ENCODE measurements around the gene GPR157. TPM values are rescaled to one million over a fixed set of nuclear protein-coding genes. Genes with fewer than 3 reads are reported as not detected.
"Not testable (repeated sequence)": the region's sequence is repeated elsewhere in the genome, so short reads cannot be mapped to it uniquely, and the experiment has no call there.

The GPR157 gene
- total and polyA plus RNA-seq, 4 donors: 3.7 to 29.3 (median 7.3) TPM

DNA sequence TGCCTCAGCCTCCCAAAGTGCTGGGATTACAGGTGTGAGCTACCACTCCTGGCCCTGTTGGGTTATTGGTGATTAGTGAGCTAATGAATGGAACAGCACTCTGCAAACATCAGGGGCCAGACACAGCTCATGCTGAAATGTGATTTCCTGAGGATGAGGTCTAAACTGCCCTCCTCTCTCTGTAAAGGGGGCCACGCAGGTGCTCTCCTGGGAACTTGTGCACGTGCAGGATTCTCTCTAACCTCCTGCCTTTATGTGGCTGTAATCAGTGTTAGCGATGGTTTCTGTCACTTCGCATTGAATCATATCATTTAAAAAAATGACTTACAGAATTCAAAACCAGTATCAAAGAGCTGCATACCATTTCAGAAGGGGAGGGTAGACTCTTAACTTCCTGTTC is 3.6 kb downstream of the GPR157 start:
- no peak for DNase-seq
- TF ChIP-seq, protein P1, sequence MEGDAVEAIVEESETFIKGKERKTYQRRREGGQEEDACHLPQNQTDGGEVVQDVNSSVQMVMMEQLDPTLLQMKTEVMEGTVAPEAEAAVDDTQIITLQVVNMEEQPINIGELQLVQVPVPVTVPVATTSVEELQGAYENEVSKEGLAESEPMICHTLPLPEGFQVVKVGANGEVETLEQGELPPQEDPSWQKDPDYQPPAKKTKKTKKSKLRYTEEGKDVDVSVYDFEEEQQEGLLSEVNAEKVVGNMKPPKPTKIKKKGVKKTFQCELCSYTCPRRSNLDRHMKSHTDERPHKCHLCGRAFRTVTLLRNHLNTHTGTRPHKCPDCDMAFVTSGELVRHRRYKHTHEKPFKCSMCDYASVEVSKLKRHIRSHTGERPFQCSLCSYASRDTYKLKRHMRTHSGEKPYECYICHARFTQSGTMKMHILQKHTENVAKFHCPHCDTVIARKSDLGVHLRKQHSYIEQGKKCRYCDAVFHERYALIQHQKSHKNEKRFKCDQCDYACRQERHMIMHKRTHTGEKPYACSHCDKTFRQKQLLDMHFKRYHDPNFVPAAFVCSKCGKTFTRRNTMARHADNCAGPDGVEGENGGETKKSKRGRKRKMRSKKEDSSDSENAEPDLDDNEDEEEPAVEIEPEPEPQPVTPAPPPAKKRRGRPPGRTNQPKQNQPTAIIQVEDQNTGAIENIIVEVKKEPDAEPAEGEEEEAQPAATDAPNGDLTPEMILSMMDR (IDR thresholded peaks at IDR 0.05; ENCODE audit: control extremely low read depth, extremely low read depth): no peak
- no peak for ATAC-seq (ENCODE audit: insufficient read depth, low FRiP score)

DNA sequence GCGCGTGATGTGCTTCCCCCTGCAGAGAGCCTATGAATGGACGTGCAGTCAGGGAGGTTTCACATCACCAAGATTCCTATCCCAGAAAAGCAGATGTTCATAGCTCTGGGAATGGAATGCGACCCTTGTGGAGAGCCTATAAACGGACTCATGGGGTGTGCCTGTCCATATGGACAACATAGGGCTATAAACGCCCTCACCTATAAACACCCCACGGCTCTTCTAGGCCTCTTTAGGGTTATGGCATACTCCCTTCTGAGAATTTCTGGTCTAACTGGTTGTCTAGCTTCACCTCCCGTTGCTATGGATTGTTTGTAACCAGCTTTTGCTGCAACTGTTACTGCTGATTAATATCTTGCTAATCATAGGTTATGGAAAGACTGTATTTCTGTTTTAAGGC is 4.5 kb downstream of the GPR157 start:
- not testable (repeated sequence) for H3K9ac ChIP-seq (ENCODE audit: insufficient read depth in 1 of 2, low read length in 2 of 2); H3K9me3 ChIP-seq (ENCODE audit: control insufficient read depth in 4 of 4, insufficient read depth in 3 of 4, low read length in 3 of 4); ATAC-seq (ENCODE audit: insufficient read depth, low FRiP score); H3K27ac ChIP-seq (ENCODE audit: low read depth in 1 of 2, low read length in 1 of 2); H3K4me3 ChIP-seq; H3K27me3 ChIP-seq (ENCODE audit: control insufficient read depth in 3 of 3, insufficient read depth in 3 of 3, low read length in 2 of 3); DNase-seq
- H3K36me3 ChIP-seq (ENCODE audit: control insufficient read depth in 4 of 4, insufficient read depth in 4 of 4, low read length in 4 of 4): peaks cover 0 to 15% (median 4%) of the 10 kb centered on the region in 4 donors
- 83 to 87% methylated on average over 5 of the region's 8 CpGs for WGBS, 2 donors
- peaks cover 0 to 19% (median 14%) of the 10 kb centered on the region in 5 donors for H3K4me1 ChIP-seq (ENCODE audit: control insufficient read depth in 5 of 5, insufficient read depth in 5 of 5, low read length in 5 of 5)

More for the DNA sequence above, 3.6 kb downstream of the GPR157 start:
- Histone ChIP-seq H3K27me3 (ENCODE audit: control insufficient read depth in 3 of 3, insufficient read depth in 3 of 3, low read length in 2 of 3) (no peaks in the 10 kb centered on the region), H3K4me1 (ENCODE audit: control insufficient read depth in 5 of 5, insufficient read depth in 5 of 5, low read length in 5 of 5) (peaks cover 0 to 19% (median 8%) of the 10 kb centered on the region in 5 donors), H3K27ac (ENCODE audit: low read depth in 1 of 2, low read length in 1 of 2) (no peak overlapping the region), H3K4me3 (no peak overlapping the region), H3K9me3 (ENCODE audit: control insufficient read depth in 4 of 4, insufficient read depth in 3 of 4, low read length in 3 of 4) (no peaks in the 10 kb centered on the region), H3K9ac (ENCODE audit: insufficient read depth in 1 of 2, low read length in 2 of 2) (no peak overlapping the region), H3K36me3 (ENCODE audit: control insufficient read depth in 4 of 4, insufficient read depth in 4 of 4, low read length in 4 of 4) (peaks cover 0 to 9% (median 3%) of the 10 kb centered on the region in 4 donors)
- WGBS, 2 donors: 76 to 89% methylated on average over 4 of the region's 4 CpGs

DNA sequence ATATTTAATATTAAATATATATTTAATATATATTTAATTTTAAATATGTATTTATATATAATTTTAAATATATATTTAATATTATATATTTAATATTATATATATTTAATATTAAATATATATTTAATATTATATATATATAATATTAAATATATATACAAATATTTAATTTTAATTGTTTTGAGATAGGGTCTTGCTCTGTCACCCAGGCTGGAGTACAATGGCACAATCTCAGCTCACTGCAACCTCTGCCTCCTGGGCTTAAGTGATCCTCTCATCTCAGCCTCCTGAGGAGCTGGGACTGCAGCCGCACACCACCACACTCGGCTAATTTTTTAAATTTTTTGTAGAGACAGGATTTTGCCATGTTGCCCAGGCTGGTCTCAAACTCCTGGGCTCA is 5.2 kb downstream of the GPR157 start:
- DNase-seq; H3K9me3 ChIP-seq (ENCODE audit: control insufficient read depth in 4 of 4, insufficient read depth in 3 of 4, low read length in 3 of 4); H3K4me3 ChIP-seq; H3K9ac ChIP-seq (ENCODE audit: insufficient read depth in 1 of 2, low read length in 2 of 2); ATAC-seq (ENCODE audit: insufficient read depth, low FRiP score); H3K27me3 ChIP-seq (ENCODE audit: control insufficient read depth in 3 of 3, insufficient read depth in 3 of 3, low read length in 2 of 3); H3K27ac ChIP-seq (ENCODE audit: low read depth in 1 of 2, low read length in 1 of 2): not testable (repeated sequence)
- 94 to 100% methylated on average over 2 of the region's 2 CpGs for WGBS, 2 donors
- H3K36me3 ChIP-seq (ENCODE audit: control insufficient read depth in 4 of 4, insufficient read depth in 4 of 4, low read length in 4 of 4): peaks cover 0 to 17% (median 5%) of the 10 kb centered on the region in 4 donors
- H3K4me1 ChIP-seq (ENCODE audit: control insufficient read depth in 5 of 5, insufficient read depth in 5 of 5, low read length in 5 of 5): peaks cover 0 to 19% (median 15%) of the 10 kb centered on the region in 5 donors

DNA sequence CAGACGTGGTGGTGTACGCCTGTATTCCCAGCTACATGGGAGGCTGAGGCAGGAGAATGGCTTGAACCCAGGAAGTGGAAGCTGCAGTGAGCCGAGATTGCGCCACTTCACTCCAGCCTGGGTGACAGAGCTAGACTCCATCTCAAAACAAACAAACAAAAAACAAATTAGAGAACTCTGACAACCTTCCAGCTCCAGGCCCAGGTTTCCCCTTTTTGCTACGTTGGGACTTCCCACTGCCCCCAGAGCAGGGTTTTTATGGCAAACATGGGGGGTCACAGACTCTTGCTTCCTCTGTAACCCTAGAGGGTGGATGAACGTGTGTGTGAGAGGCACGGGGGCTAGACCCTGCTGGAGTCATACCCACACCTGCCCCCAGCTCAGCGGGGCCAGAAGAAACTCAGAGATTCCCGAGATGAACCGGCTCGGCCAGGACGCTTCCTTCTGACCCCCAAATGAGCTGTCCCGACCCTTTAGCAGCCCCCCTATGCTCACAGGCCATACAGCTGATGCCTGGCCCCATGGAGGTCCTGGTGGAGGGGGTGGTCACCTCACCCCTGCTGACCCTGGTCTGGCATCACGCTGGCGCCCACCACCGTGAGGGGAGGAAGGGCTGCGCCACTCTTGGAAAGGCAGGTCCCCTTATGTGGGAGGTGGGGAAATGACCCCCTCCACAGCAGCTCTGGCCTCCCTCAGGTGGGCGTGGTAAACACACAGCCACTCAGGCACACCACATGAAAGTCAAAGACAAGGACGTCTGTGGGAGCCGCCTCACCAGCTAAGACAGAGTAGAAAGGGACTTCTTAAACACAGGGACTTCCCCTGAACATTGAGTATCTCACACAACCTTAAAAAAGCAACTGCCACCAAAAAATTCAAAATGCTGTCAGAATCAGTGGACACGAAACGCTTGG is 7.1 kb downstream of the GPR157 start:
- Histone ChIP-seq H3K27me3 (ENCODE audit: control insufficient read depth in 3 of 3, insufficient read depth in 3 of 3, low read length in 2 of 3) (no peaks in the 10 kb centered on the region), H3K9ac (ENCODE audit: insufficient read depth in 1 of 2, low read length in 2 of 2) (no peak overlapping the region), H3K36me3 (ENCODE audit: control insufficient read depth in 4 of 4, insufficient read depth in 4 of 4, low read length in 4 of 4) (peaks cover 0 to 17% (median 5%) of the 10 kb centered on the region in 4 donors), H3K27ac (ENCODE audit: low read depth in 1 of 2, low read length in 1 of 2) (peak overlapping the region; percentile 15 to 41), H3K9me3 (ENCODE audit: control insufficient read depth in 4 of 4, insufficient read depth in 3 of 4, low read length in 3 of 4) (no peaks in the 10 kb centered on the region), H3K4me1 (ENCODE audit: control insufficient read depth in 5 of 5, insufficient read depth in 5 of 5, low read length in 5 of 5) (peaks cover 0 to 17% (median 8%) of the 10 kb centered on the region in 5 donors), H3K4me3 (no peak overlapping the region)
- TF ChIP-seq, protein P1 (IDR thresholded peaks at IDR 0.05; ENCODE audit: control extremely low read depth, extremely low read depth): no peak
- ATAC-seq (ENCODE audit: insufficient read depth, low FRiP score) (no peak), DNase-seq (no peak)
- 78 to 84% methylated on average over 22 of the region's 22 CpGs for WGBS, 2 donors
